OCI-M2 (cell line): ENCODE data around the gene ZBTB38.

ENCODE experiments used
- DNase-seq: peaks from one replicate; lab custom pipeline; 2025; ENCODE audit not compliant: unreplicated experiment; lab: John Stamatoyannopoulos, UW

ZBTB38 gene

GRCh38 chr3:141384575-141384974, 16.3 kb downstream of the ZBTB38 start:
- DNase-seq = no peak

- DNase-seq = no peak
Measured at GRCh38 chr3:141385406-141386125, 17.3 kb downstream of the ZBTB38 start.

DNA sequence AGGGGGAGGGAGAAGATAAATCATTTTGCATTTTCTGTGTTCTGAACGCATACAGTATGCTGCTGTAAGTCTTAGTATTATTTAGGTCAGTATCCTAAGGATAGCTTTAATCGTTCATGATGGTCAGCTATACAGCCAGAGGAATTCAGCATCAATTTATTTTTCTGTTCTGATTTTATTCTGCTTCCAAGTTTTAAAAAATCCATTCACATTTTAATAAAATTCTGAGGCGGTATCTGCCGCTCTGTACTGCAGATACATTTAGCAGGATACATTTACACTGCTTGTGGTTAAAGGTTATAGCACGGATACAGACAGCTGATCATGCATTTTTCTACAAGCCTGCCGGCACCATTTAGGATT, 17.8 kb downstream of the ZBTB38 start:
- no peak for DNase-seq

GRCh38 chr3:141386611-141387111, 18.4 kb downstream of the ZBTB38 start:
- no peak for DNase-seq

- no peak for DNase-seq
Measured at GRCh38 chr3:141387516-141387915, 19.2 kb downstream of the ZBTB38 start.

DNA sequence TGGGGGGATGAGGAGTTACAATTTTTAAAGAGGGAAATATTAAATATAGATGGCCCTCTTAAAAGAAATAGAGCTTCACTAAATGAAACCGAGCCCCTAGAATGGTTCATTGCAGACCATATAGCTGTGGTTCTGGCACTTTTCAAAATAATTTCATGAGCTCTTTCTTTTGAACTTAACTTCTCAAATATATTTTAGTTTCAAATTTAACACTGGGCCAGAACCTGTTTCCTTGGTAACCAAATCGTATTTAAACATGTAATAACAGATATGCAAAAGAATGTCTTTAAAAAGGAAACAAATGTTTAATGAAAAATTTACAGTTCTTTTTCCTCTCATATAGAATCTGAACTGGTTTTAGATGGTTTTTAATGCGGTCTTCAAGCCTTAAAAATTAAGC, 20.1 kb downstream of the ZBTB38 start:
- DNase-seq = no peak

GRCh38 chr3:141388823-141389621, 20.7 kb downstream of the ZBTB38 start:
- no peak for DNase-seq

GRCh38 chr3:141389703-141390102, 21.4 kb downstream of the ZBTB38 start:
- no peak for DNase-seq

DNA sequence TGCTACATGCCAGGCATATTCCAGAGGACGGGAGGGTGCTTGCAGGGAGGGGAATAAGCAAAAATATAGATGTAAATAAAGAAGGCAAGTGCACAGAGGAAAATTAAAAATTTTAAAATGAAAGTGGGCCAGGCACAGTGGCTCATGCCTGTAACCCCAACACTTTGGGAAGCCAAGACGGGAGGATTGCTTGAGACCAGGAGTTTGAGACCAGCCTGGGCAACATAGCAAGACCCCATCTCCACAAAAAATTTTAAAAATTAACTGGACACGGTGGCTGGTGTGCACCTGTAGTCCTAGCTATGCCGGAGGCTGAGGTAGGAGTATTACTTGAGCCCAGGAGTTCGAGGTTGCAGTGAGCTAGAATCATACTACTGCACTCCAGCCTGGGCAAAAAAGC, 22.4 kb downstream of the ZBTB38 start:
- DNase-seq = no peak

DNA sequence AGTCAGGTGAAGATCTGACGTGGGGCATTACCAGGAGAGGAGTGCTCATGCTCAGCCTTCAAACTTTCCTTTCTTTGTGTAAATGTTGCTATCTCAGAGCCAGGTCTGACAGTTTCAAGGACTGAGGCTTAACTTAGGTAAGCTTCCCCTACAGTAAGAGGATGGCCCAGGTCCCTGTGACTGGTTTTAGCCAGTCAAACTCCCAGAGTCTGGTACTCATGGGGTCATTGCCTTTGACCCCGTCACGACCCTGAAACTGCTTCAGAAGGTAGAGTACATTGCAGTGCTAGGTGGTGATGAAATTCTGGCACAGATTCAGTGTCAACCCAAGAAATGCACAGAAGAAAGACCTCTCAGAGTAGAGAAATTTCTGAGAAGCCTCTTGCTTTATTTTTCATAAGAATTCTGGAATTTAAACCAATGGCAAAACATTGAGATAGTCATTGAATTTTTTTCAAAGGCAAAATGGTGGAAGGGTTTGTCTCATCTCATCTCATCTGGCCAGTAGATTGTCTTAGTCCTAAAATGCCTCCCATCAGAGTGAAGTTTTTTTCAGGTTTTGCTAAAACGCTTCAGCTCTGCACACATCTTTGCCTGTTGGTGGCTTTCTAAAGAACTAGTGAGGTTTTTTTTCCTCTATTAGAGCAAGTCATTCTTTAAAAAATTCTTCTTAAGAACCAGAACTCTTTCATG, 23.1 kb downstream of the ZBTB38 start:
- DNase-seq = no peak

DNA sequence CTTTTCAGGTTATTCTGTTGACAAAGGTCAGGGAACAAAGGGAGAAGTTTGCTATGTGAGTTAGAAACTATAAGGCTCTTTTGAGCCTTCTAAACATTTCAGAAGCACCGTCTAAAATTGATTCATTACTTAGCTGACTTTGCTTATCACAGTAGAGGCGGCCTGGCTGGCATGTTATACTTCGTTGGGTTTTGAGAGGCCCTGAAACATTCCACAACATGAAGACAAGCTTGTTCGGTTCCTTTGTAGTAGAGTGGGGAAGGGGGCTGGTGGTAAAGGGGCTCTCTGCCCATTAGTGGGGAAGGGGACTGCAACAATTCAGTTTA, 23.6 kb downstream of the ZBTB38 start:
- no peak for DNase-seq

DNA sequence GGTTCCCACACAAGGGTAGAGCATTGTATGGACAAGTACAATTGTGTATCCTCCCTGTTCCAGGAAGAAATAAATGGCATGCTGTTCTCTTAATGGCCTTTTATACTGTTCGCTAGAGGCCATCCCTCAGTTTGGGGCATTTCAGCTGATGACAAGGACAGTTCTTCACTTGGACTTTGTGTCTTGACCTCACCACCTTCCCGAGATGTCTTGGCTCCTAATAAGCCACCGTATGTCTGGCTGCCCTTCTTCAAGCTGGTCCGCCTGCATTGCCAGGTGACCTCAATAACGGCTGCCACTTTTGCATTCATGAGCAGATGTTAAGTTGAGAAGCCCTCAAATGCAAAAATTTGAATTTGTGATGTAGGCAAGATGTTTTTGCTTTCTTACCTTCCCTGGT, 24.1 kb downstream of the ZBTB38 start:
- no peak for DNase-seq

DNA sequence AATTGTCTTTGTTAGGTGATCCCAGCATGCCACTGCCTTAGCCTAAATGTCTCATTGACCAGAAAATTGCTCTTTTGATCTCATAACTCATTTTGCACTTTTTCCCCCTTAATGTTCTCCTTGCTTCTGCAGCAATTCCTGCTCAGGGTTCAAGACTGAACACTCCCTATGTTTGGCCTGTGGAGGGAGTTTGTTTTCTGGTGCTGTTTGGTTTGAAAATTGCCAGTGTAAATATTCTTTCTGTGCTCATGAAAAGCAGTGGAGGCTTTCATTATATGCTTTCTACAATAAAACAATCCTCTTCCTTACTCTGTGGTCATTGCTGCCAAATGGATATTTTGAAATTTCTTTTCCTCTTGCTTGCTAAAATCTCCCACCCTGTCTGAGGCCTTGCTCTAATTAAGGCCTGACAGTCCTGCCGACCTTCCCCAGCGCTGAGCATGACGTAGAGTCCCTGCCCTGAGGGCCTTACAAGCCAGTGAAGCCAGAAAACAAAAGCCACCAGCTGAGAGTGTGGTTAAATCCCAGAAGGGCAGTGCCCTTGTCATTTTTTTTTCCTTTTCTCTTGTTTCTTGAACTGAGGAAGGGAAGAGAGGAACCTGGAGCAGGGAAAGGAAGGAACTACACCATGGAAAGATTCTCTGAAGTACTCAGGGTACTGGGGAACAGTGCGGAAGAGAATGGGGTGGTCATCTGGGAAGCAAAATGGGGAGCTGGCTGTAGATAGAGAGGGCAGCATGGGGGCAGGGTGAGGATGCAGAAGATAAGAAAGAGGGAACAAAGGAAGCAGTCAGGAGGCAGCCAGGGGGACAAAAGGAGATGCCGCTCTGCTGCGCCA, 24.8 kb downstream of the ZBTB38 start:
- no peak for DNase-seq

- no peak for DNase-seq
Measured at GRCh38 chr3:141393735-141394076, 25.4 kb downstream of the ZBTB38 start.

- DNase-seq = no peak
Measured at GRCh38 chr3:141394560-141394959, 26.3 kb downstream of the ZBTB38 start.

DNA sequence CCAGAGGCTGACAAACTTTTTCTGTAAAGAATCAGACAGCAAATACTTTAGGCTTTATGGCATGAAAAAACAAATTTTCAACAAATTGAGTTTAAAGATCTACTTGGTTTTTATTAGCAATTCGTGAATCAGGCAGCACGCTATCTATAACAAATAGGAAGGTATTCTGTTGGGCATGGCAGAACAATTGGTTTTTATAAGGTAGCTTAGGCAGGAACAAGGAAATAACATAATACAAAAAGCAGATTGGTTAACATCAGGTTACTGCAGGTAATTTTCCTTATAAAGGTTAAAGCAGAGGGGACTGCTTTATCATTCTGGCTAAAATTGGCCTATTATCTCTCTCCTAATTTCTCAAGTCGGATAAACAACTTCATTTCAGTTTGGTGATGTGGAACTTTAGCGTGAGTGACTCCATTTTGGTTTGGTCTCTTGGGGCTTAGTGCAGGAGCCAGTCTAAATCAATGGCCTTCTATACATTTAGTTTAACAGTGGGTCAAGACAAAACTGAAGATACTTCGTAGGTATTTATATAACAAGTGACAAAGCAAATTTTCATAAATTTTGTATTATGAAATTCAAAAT, 26.8 kb downstream of the ZBTB38 start:
- DNase-seq = no peak

DNA sequence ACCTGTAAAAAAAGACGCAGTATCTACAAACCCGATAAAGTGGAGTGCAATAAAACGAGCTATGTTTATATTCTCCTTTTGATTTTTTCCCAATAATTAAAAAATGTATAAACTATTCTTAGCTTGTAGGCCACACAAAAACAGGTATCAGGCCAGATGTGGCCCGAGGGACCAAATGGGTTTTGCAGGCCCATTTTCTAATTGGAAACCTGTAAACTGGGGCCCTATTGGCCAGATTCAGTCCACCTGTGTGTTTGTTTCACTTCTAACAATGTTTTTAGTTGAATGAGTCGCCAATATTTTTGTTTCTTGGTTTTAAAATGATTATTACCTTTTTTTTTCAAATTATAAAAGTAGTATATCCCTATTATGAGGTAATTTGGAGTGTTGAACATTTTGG, 29.7 kb downstream of the ZBTB38 start:
- DNase-seq = no peak

- DNase-seq = no peak
Measured at GRCh38 chr3:141399200-141399599, 30.9 kb downstream of the ZBTB38 start.

DNA sequence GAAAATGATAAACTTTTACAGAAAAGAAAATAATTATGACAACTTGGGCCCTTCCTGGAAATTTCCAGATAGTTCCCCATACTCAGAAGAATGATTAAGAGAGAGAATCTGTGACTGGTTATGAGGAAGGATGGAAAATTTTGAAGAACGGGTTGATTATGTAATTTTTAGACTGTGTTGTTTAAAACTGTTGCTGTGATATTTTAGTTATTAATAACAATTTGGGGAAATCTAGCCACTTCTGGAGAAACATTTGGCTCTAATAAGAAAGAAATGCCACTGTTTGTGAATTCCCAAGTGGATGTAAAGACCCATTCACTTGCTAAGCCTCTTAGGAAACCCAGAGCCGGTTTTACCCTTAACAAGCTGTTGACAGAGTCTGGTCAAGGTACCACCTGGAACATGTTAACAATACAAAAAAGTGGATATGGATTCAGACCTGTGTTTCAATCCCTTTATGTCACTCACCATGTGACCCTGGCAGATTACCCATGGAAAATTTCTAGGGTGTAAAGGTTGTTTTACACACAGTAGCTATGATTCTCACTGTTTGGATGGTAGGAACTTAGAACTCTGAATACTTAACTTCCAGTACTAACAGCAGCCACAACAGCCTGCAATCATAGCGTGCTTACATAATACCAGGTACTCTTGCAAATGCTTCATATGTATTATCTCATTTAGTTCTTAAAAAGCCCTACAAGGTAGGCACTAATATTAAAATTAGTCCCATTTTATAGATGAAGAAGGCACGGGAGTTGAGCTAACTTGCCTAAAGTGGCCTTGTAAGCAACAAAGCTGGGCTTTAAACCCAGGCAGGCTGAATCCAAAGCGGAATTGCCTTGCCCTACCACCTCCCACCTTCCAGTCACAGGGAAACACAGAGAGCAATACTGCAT, 32.0 kb downstream of the ZBTB38 start:
- no peak for DNase-seq

DNA sequence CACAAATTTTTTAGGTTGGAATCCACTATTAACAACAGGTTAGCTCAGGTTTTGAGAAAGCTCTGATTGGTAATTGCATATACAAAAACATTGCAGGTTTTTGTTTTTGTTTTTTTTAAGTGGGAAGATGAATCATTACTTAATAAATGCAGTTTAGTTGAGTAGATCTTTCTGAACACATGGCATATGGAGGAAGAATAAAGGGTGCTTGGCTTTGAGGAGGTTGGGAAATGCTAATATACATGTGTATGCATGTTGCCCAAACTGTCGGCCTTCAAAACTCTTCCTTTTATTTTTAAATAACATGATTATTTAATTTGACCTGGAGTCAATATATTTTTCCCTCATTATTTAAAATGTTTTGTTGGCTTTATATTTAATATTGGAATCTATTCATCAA, 32.8 kb downstream of the ZBTB38 start:
- no peak for DNase-seq
